A673 (cell line): ENCODE measurements around the gene ZHX3. TPM values are rescaled to one million over a fixed set of nuclear protein-coding genes. Genes with fewer than 3 reads are reported as not detected.

Source experiments
- BruUV-seq: library from RNA; stranded (reverse); fragments of 400-500 nt; replicated peaks from 2 replicates; lab custom pipeline; 2021; lab: Mats Ljungman, UMichigan
- CTCF ChIA-PET: fragments of 300-600 bp; sonication (Branson Sonifier 250); formaldehyde crosslinking; loops from one replicate; lab custom pipeline; 2022; ENCODE audit warnings: antibody characterized with exemption; lab: Charles Lee
- POLR2A ChIA-PET: fragments of 300-600 bp; sonication (Branson Sonifier 250); formaldehyde crosslinking; loops from one replicate; lab custom pipeline; 2022; ENCODE audit warnings: antibody characterized with exemption; ENCODE audit not compliant: low non-redundant PET; lab: Charles Lee
- DNase-seq: peaks from one replicate; pipeline ENCODE4 v3.0.0-alpha.2; 2015; ENCODE audit warnings: low spot score
- H3K27ac ChIP-seq: fragments of 200-600 bp; sonication (generic); 2 replicates; pipeline ENCODE4 v1.5.1; 2016; ENCODE audit warnings: mixed run types, low read depth, mild to moderate bottlenecking, mixed read lengths, antibody characterized with exemption, low read length; ENCODE audit not compliant: poor library complexity, severe bottlenecking
- H3K27me3 ChIP-seq: fragments of 200-600 bp; sonication (generic); replicated peaks from 2 replicates; pipeline ENCODE4 v1.6.1; 2017; ENCODE audit warnings: mixed run types, low read depth, mild to moderate bottlenecking, mixed read lengths, antibody characterized with exemption, low read length; ENCODE audit not compliant: insufficient read depth, poor library complexity
- H3K36me3 ChIP-seq: fragments of 200-600 bp; sonication (generic); 2 replicates; pipeline ENCODE4 v1.6.1; 2016; ENCODE audit warnings: mixed run types, mild to moderate bottlenecking, mixed read lengths, antibody characterized with exemption, low read length; ENCODE audit not compliant: insufficient read depth, poor library complexity, severe bottlenecking
- H3K4me1 ChIP-seq: fragments of 200-600 bp; sonication (generic); 2 replicates; pipeline ENCODE4 v1.6.1; 2017; ENCODE audit warnings: mixed run types, mild to moderate bottlenecking, mixed read lengths, antibody characterized with exemption, low read length; ENCODE audit not compliant: insufficient read depth, poor library complexity, severe bottlenecking
- H3K4me3 ChIP-seq: fragments of 200-600 bp; sonication (generic); 2 replicates; pipeline ENCODE4 v1.5.1; 2016; ENCODE audit warnings: low read depth, mixed run types, mild to moderate bottlenecking, mixed read lengths, low read length; ENCODE audit not compliant: poor library complexity, severe bottlenecking
- H3K9me3 ChIP-seq: fragments of 200-600 bp; sonication (generic); 2 replicates; pipeline ENCODE4 v1.6.1; 2016; ENCODE audit warnings: mixed run types, low read depth, mild to moderate bottlenecking, mixed read lengths, antibody characterized with exemption, low read length; ENCODE audit not compliant: poor library complexity, severe bottlenecking
- EZH2 ChIP-seq: fragments of 200-600 bp; sonication (generic); IDR thresholded peaks from 2 replicates; pipeline ENCODE4 v1.6.1; 2017; ENCODE audit warnings: borderline replicate concordance, low read depth, mild to moderate bottlenecking, mixed read lengths, antibody characterized with exemption, low read length; ENCODE audit not compliant: poor library complexity, severe bottlenecking
- intact Hi-C: fragments of 100-400 bp; cut with micrococcal nuclease; formaldehyde crosslinking; loops from one replicate; pipeline ENCODE4 v1.10.0; 2022; ENCODE audit not compliant: unreplicated experiment
- total RNA-seq: library from RNA; stranded (reverse); gene quantifications from 2 replicates; pipeline ENCODE4 v1.2.3, GENCODE V29; 2021
- TF ChIP-seq, protein P1 (sequence below): fragments of 300-800, 200-600 bp; sonication (generic); conservative IDR thresholded peaks from 2 replicates; pipeline ENCODE4 v1.5.1; 2017; ENCODE audit warnings: low read depth, mild to moderate bottlenecking, antibody characterized with exemption, low read length, moderate library complexity, mixed read lengths

The ZHX3 gene
- total RNA-seq, 1 experiment from 2014 or later, result 14.0 TPM

GRCh38 chr20:41304424-41305079 is 13.0 kb downstream of the ZHX3 start:
- H3K27ac ChIP-seq, result no peak overlapping the region
- H3K36me3 ChIP-seq, result no peaks in the 10 kb centered on the region
- no peaks in the 10 kb centered on the region for H3K4me1 ChIP-seq
- CTCF ChIA-PET, result no interaction called here
- TF ChIP-seq, protein P1, sequence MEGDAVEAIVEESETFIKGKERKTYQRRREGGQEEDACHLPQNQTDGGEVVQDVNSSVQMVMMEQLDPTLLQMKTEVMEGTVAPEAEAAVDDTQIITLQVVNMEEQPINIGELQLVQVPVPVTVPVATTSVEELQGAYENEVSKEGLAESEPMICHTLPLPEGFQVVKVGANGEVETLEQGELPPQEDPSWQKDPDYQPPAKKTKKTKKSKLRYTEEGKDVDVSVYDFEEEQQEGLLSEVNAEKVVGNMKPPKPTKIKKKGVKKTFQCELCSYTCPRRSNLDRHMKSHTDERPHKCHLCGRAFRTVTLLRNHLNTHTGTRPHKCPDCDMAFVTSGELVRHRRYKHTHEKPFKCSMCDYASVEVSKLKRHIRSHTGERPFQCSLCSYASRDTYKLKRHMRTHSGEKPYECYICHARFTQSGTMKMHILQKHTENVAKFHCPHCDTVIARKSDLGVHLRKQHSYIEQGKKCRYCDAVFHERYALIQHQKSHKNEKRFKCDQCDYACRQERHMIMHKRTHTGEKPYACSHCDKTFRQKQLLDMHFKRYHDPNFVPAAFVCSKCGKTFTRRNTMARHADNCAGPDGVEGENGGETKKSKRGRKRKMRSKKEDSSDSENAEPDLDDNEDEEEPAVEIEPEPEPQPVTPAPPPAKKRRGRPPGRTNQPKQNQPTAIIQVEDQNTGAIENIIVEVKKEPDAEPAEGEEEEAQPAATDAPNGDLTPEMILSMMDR, result no peak
- no peak for TF ChIP-seq EZH2
- BruUV-seq, result no TSS peak
- POLR2A ChIA-PET, result no interaction called here
- no peaks in the 10 kb centered on the region for H3K27me3 ChIP-seq
- no peak for DNase-seq
- no peaks in the 10 kb centered on the region for H3K9me3 ChIP-seq
- H3K4me3 ChIP-seq, result no peak overlapping the region
- intact Hi-C loops, result no loop called here

GRCh38 chr20:41304002-41304401 is 13.5 kb downstream of the ZHX3 start:
- Histone ChIP-seq H3K4me3 (no peak overlapping the region), H3K27me3 (no peaks in the 10 kb centered on the region), H3K27ac (no peak overlapping the region), H3K9me3 (no peaks in the 10 kb centered on the region), H3K36me3 (no peaks in the 10 kb centered on the region), H3K4me1 (no peaks in the 10 kb centered on the region)
- intact Hi-C loops, result no loop called here
- DNase-seq, result no peak
- TF ChIP-seq EZH2, result no peak
- TF ChIP-seq, protein P1, result no peak
- ChIA-PET POLR2A (no interaction called here), CTCF (no interaction called here)
- no TSS peak for BruUV-seq

GRCh38 chr20:41300886-41301285 is 16.6 kb downstream of the ZHX3 start:
- Histone ChIP-seq H3K27me3 (no peaks in the 10 kb centered on the region), H3K4me3 (no peak overlapping the region), H3K9me3 (no peaks in the 10 kb centered on the region), H3K27ac (no peak overlapping the region), H3K4me1 (no peaks in the 10 kb centered on the region), H3K36me3 (no peaks in the 10 kb centered on the region)
- ChIA-PET POLR2A (no interaction called here), CTCF (no interaction called here)
- BruUV-seq, result no TSS peak
- intact Hi-C loops, result no loop called here
- TF ChIP-seq EZH2, result no peak
- TF ChIP-seq, protein P1, result no peak
- no peak for DNase-seq
